T-helper 22 cell (primary cell): ENCODE results near the gene DSG4.

Source experiments
- DNase-seq: peaks from one replicate; pipeline ENCODE4 v3.0.0-alpha.2; 2020; ENCODE audit warnings: low read depth

The DSG4 gene

GRCh38 chr18:31447530-31448191 lies 71.1 kb downstream of the DSG4 start, which contains the start of gene DSG3:
DSG3 (plus strand) TSS chr18:31447741; CDS start chr18:31447878, 137 bp downstream.
- DNase-seq, result no peak

DNA sequence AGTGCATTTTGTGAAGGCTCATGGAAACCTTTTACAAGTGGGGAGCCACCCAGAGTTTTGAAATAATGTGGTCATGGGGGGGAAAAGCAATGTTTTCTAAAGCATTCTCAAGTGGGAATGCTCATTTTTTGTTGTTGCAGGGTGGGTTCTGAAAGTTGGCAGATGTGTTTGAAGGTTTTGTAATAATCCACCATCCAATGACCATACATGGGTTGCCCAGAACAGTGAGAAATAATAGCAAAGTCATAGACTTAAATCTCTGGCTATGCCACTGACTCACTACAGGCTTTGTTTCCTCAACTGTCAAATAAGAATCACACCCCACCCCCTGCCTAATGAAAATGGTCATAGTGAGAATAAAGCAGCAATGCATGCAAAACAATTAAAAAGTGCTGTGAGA lies 73.8 kb downstream of the DSG4 start:
- DNase-seq, result no peak

DNA sequence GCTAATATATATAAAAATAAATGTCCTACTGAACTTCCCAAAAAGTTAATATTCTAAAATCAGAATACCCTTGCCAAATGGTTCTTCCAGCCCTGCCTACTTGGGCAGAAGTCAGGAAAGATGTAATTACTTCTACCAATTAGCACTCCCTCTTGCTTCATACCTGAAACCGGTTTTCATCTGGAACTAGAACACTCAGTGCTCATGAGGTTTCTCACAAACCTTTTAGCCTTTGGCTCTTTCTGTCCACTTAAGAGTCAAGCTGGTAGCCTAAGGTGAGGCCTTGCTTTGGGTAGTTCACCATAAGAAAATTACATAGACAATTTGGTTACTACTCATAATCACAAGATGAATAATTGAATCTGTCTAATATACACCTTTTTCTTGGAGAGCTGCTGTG lies 75.0 kb downstream of the DSG4 start:
- no peak for DNase-seq

- no peak for DNase-seq
These were observed 77.6 kb downstream of the DSG4 start for GRCh38 chr18:31454066-31454708.
